ENCODE data around the gene MKNK1.

- TF ChIP-seq CTCF (IDR thresholded peaks at IDR 0.05) (no peak), POLR2AphosphoS5 (IDR thresholded peaks at IDR 0.05; ENCODE audit: low read depth, low read length) (no peak), SIN3A (IDR thresholded peaks at IDR 0.05; ENCODE audit: borderline replicate concordance, insufficient read depth, low read depth, low read length) (no peak)
- TF ChIP-seq, protein P1, sequence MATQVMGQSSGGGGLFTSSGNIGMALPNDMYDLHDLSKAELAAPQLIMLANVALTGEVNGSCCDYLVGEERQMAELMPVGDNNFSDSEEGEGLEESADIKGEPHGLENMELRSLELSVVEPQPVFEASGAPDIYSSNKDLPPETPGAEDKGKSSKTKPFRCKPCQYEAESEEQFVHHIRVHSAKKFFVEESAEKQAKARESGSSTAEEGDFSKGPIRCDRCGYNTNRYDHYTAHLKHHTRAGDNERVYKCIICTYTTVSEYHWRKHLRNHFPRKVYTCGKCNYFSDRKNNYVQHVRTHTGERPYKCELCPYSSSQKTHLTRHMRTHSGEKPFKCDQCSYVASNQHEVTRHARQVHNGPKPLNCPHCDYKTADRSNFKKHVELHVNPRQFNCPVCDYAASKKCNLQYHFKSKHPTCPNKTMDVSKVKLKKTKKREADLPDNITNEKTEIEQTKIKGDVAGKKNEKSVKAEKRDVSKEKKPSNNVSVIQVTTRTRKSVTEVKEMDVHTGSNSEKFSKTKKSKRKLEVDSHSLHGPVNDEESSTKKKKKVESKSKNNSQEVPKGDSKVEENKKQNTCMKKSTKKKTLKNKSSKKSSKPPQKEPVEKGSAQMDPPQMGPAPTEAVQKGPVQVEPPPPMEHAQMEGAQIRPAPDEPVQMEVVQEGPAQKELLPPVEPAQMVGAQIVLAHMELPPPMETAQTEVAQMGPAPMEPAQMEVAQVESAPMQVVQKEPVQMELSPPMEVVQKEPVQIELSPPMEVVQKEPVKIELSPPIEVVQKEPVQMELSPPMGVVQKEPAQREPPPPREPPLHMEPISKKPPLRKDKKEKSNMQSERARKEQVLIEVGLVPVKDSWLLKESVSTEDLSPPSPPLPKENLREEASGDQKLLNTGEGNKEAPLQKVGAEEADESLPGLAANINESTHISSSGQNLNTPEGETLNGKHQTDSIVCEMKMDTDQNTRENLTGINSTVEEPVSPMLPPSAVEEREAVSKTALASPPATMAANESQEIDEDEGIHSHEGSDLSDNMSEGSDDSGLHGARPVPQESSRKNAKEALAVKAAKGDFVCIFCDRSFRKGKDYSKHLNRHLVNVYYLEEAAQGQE (IDR thresholded peaks at IDR 0.05; ENCODE audit: insufficient read depth in 1 of 2, low read depth in 2 of 2, low read length in 1 of 2): no peak
Measured at GRCh38 chr1:46539972-46540371, 64.1 kb downstream of the MKNK1 start.
